Heart left ventricle (tissue), 16 donors: ENCODE results near the gene FSTL4. TPM values are rescaled to one million over a fixed set of nuclear protein-coding genes. Genes with fewer than 3 reads are reported as not detected.
"Not testable (repeated sequence)": the region's sequence is repeated elsewhere in the genome, so short reads cannot be mapped to it uniquely, and the experiment has no call there.

Experiments
- ATAC-seq, 4 donors: fragments of 200-7000 bp; cut with Tn5 transposase; one replicate each; pipeline ENCODE4 v1.9.1; 2020 to 2022; ENCODE audit warnings: moderate library complexity in 4 of 4, mild to moderate bottlenecking in 3 of 4, moderate number of reproducible peaks in 1 of 4
- DNase-seq, 5 donors: peaks; one replicate each; pipeline ENCODE4 v3.0.0-alpha.2; 2020
- H3K27ac ChIP-seq, 12 donors: fragments of 200-600 bp; sonication (generic) in 4 of 12; one replicate each; pipeline versions ENCODE4 v1.5.0 to v1.8.0; 2016 to 2022; ENCODE audit warnings: mild to moderate bottlenecking in 2 of 12
- H3K27me3 ChIP-seq, 9 donors: fragments of 200-600 bp; sonication (generic) in 2 of 9; one replicate each; pipeline versions ENCODE4 v1.5.1 to v1.8.0; 2016 to 2022; ENCODE audit warnings: mild to moderate bottlenecking in 3 of 9
- H3K36me3 ChIP-seq, 9 donors: fragments of 200-600 bp; sonication (generic) in 2 of 9; one replicate each; pipeline versions ENCODE4 v1.5.0 to v1.8.0; 2018 to 2022; ENCODE audit warnings: mild to moderate bottlenecking in 2 of 9
- H3K4me1 ChIP-seq, 12 donors: fragments of 200-600 bp; sonication (generic) in 4 of 12; one replicate each; pipeline versions ENCODE4 v1.5.0 to v1.8.0; 2016 to 2022; ENCODE audit warnings: mild to moderate bottlenecking in 3 of 12
- H3K4me3 ChIP-seq, 12 donors: fragments of 200-600 bp; sonication (generic) in 4 of 12; one replicate each; pipeline versions ENCODE4 v1.5.0 to v1.8.0; 2017 to 2022; ENCODE audit warnings: mild to moderate bottlenecking in 9 of 12, moderate library complexity in 4 of 12
- H3K9me3 ChIP-seq, 12 donors: fragments of 200-600 bp; sonication (generic) in 4 of 12; one replicate each; pipeline versions ENCODE4 v1.5.0 to v1.8.0; 2016 to 2022; ENCODE audit warnings: mild to moderate bottlenecking in 1 of 12
- CTCF ChIP-seq, 12 donors: fragments of 200-600 bp; sonication (generic) in 4 of 12; IDR thresholded peaks; one replicate each; pipeline versions ENCODE4 v1.5.0 to v1.8.0; 2018 to 2022; ENCODE audit warnings: antibody characterized with exemption in 12 of 12, mild to moderate bottlenecking in 5 of 12
- POLR2A ChIP-seq, 2 donors: fragments of 450-650 bp; IDR thresholded peaks; one replicate each; pipeline ENCODE4 v1.6.1; 2017; ENCODE audit warnings: antibody characterized with exemption in 2 of 2, mild to moderate bottlenecking in 2 of 2, moderate library complexity in 2 of 2
- WGBS, 4 donors: extraction: QIAGEN DNeasy Blood & Tissue Kit in 2 of 4; methylation state at CpG; one replicate each; pipeline versions ENCODE4 v1.1.5 to v1.1.7; 2013 to 2018; 5-methylcytosine and 5-hydroxymethylcytosine counted together
- intact Hi-C, 10 donors: fragments of 100-400 bp; cut with DNase I; formaldehyde crosslinking; loops; one replicate each; pipeline versions ENCODE4 v1.11.1 to v1.14.2; 2022
- polyA plus RNA-seq, 2 donors: library from polyadenylated mRNA; stranded (reverse); fragments of 200-250 nt; gene quantifications; one replicate each; pipeline ENCODE4 v1.2.3, GENCODE V29; 2013
- total RNA-seq, 9 donors: library from RNA; depleted of rRNA in 2 of 9; stranded (reverse); fragments of >200 nt in 2 of 9; fragmentation: NEBNext Ultra II Directional in 3 of 9; extraction: Animal tissue kit (Norgen Biotek cat#: 25700) in 3 of 9; gene quantifications; one replicate each; pipeline versions ENCODE4 v1.1.0 to v1.2.4, GENCODE V29; 2016 to 2023
- donor health status: ischemic (EF 13 %, LVEDD 7.1; RV severe dilation, severe dysfunction).
- donor health status: healthy with polysubstance abuse.
- donor health status: DM: no; HTN: yes; CAD: no.
- donor health status: DM: no; HTN: no; CAD: no.
- donor health status: ischemic (EF 25% LVEDD 6.9; RV normal size, moderate dysfunction).
- donor health status: ischemic (EF 25% LVEDD 5.7; RV mildly dilated, moderate dysfunction).
- donor health status: healthy.
- donor health status: DM: yes; HTN: yes; CAD: no.
- donor health status: ischemic (EF 35%, LVEDD 5.7; RV mildly dilated, moderate dysfunction).
- donor health status: nonischemic (EF 11% LVEDD 7.7; RV severe dilation, severe dysfunction).
- donor health status: DM: yes; HTN: yes; CAD: no.
- donor health status: PGD.
- donor health status: ischemic (EF 29% LVEDD 5.4; RV normal size, mild dysfunction).
- donor health status: nonischemic (EF 23%, LVEDD 6.1; RV moderate dilation, normal function).

Gene FSTL4
- total and polyA plus RNA-seq, 11 donors, result 0.01 to 0.39 (median 0.17) TPM; not detected in 6

- Histone ChIP-seq H3K4me3 (no peak overlapping the region), H3K9me3 (no peaks in the 10 kb centered on the region), H3K27ac (no peak overlapping the region), H3K27me3 (no peaks in the 10 kb centered on the region), H3K36me3 (no peaks in the 10 kb centered on the region), H3K4me1 (no peaks in the 10 kb centered on the region)
- ATAC-seq, result no peak
- TF ChIP-seq CTCF (IDR thresholded peaks at IDR 0.05), result no peak
- no peak for DNase-seq
- intact Hi-C loops, result no loop called here
- 82 to 93% (median 87%) methylated on average over 6 of the region's 6 CpGs for WGBS, 4 donors
These were observed 390.3 kb downstream of the FSTL4 start for GRCh38 chr5:133222040-133222439.

DNA sequence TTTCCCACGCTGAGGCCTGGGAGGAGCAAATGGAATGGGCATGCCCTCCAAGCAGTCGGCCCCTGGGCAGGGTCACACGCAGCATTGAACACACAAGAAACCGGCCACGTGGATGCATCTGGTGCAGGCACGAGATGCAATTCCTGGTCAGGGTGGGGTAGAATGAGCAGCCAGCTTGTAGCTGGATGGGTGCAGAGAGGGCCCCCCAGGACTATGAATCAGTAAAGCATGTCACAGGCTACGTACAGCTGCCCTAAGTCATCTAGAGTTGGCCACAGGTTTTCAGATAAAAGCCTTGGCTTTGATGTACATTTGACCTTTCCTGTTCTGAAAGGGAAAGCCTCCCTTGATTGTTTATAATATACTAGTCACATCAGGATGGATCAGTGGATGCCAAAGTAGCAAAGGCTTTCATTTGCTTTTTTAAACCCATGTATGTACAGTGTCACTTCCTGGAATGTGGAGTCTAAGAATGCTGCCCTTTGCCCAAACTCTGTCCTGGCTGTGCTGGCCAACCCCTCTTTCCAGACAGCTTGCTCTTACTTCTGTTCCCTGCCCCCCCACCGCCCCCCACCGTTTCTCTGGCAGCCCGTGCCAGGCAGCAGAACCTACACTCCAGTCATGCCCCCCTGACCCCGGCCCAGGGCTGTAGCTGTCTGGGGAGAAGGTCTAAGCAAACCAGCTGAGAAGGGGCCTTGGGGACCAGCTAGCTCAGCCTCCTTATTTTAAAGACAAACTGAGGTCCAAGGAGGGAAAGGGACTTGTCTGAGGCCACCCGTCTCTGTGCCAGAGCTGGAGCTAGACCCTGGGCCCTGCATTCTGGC is 391.3 kb downstream of the FSTL4 start:
- no peak overlapping the region for H3K27ac ChIP-seq
- TF ChIP-seq CTCF (IDR thresholded peaks at IDR 0.05), result no peak
- TF ChIP-seq POLR2A (IDR thresholded peaks at IDR 0.05), result no peak
- no peak overlapping the region for H3K4me3 ChIP-seq
- 79 to 82% (median 80%) methylated on average over 12 of the region's 12 CpGs for WGBS, 4 donors
- no peak for DNase-seq
- ATAC-seq, result no peak
- H3K4me1 ChIP-seq, result no peaks in the 10 kb centered on the region
- H3K9me3 ChIP-seq, result no peaks in the 10 kb centered on the region
- intact Hi-C loops, result no loop called here
- H3K27me3 ChIP-seq, result no peaks in the 10 kb centered on the region
- no peaks in the 10 kb centered on the region for H3K36me3 ChIP-seq

- intact Hi-C loops, result no loop called here
- TF ChIP-seq CTCF (IDR thresholded peaks at IDR 0.05) (no peak), POLR2A (IDR thresholded peaks at IDR 0.05) (no peak)
These were observed 393.0 kb downstream of the FSTL4 start for GRCh38 chr5:133219296-133219695.

GRCh38 chr5:133216138-133216537 is 396.2 kb downstream of the FSTL4 start:
- H3K4me1 ChIP-seq, H3K9me3 ChIP-seq, H3K4me3 ChIP-seq, DNase-seq, ATAC-seq, intact Hi-C loops, H3K36me3 ChIP-seq, H3K27me3 ChIP-seq, H3K27ac ChIP-seq: not testable (repeated sequence)
- WGBS, 4 donors, result 91 to 95% (median 94%) methylated on average over 7 of the region's 7 CpGs

More at GRCh38 chr5:133219296-133219695, 393.0 kb downstream of the FSTL4 start:
- H3K4me1 ChIP-seq, result no peaks in the 10 kb centered on the region
- no peaks in the 10 kb centered on the region for H3K27me3 ChIP-seq
- no peak overlapping the region for H3K27ac ChIP-seq
- WGBS, 4 donors, result 77 to 83% (median 81%) methylated on average over 4 of the region's 4 CpGs
- H3K36me3 ChIP-seq, result no peaks in the 10 kb centered on the region
- H3K9me3 ChIP-seq, result no peaks in the 10 kb centered on the region
- ATAC-seq, result no peak
- H3K4me3 ChIP-seq, result no peak overlapping the region
- no peak for DNase-seq
